HepG2 (cell line): ENCODE results near the gene TMED3. TPM values are rescaled to one million over a fixed set of nuclear protein-coding genes. Genes with fewer than 3 reads are reported as not detected.

Experiments used
- ATAC-seq: fragments of 200-7000 bp; cut with Tn5 transposase; 3 replicates; pipeline ENCODE4 v1.9.1; 2020; ENCODE audit warnings: mild to moderate bottlenecking, moderate library complexity
- BruUV-seq: library from RNA; stranded (reverse); fragments of 400-500 nt; replicated peaks from 2 replicates; lab custom pipeline; 2021; lab: Mats Ljungman, UMichigan
- CTCF ChIA-PET: fragments of 300-600 bp; formaldehyde crosslinking; extraction: SDS; loops from one replicate; lab custom pipeline; 2021; ENCODE audit warnings: low total read pairs, inconsistent platforms, low intra/inter-chr PET ratio; lab: Yijun Ruan, JAX
- POLR2A ChIA-PET: fragments of 350-600 bp; sonication (Branson Sonifier 250); formaldehyde crosslinking; loops from one replicate; lab custom pipeline; 2020; ENCODE audit warnings: antibody characterized with exemption, inconsistent platforms; lab: Yijun Ruan, JAX
- DNase-seq: peaks from one replicate; pipeline ENCODE4 v3.0.0-alpha.2; 2015; ENCODE audit warnings: low spot score
- FAIRE-seq: peaks from 3 replicates; lab custom pipeline; 2011; peaks lifted over from hg19 to GRCh38; lab: Jason Lieb, UNC
- H2AFZ ChIP-seq: one replicate; pipeline ENCODE4 v1.6.1; 2011; ENCODE audit warnings: low read length, inconsistent platforms
- H3K27ac ChIP-seq: fragments of 300-600 bp; 3 replicates; pipeline ENCODE4 v1.8.0; 2011; ENCODE audit warnings: mixed run types, mild to moderate bottlenecking, mixed read lengths, low read length, inconsistent platforms; ENCODE audit not compliant: insufficient read depth; ENCODE audit errors: extremely low read length
- H3K27me3 ChIP-seq, 2 experiments: fragments of 200-600 bp in 1 of 2; 2 replicates in 1 of 2; 3 replicates in 1 of 2; pipeline versions ENCODE4 v1.6.0 to v1.8.0; 2011; ENCODE audit warnings: low read length in 2 of 2, mild to moderate bottlenecking in 2 of 2, moderate library complexity in 2 of 2, inconsistent platforms in 1 of 2; ENCODE audit not compliant: insufficient read depth in 2 of 2, control insufficient read depth in 1 of 2
- H3K36me3 ChIP-seq, 2 experiments: fragments of 200-600 bp in 1 of 2; replicated peaks in 1 of 2; 2 replicates in 1 of 2; 3 replicates in 1 of 2; pipeline versions ENCODE4 v1.5.1 to v1.8.0; 2011; ENCODE audit warnings: low read length in 2 of 2, inconsistent platforms in 1 of 2; ENCODE audit not compliant: insufficient read depth in 2 of 2, control insufficient read depth in 1 of 2
- H3K4me1 ChIP-seq: 2 replicates; pipeline ENCODE4 v1.5.1; 2012; ENCODE audit warnings: low read length, inconsistent platforms; ENCODE audit not compliant: insufficient read depth
- H3K4me2 ChIP-seq: 2 replicates; pipeline ENCODE4 v1.6.0; 2011; ENCODE audit warnings: low read depth, low read length, inconsistent platforms
- H3K4me3 ChIP-seq, 3 experiments: fragments of 200-600 bp in 1 of 3; sonication (generic), shearing (Covaris generic) in 1 of 3; replicated peaks in 1 of 3; 2 replicates each; pipeline ENCODE4 v1.5.1; 2011 to 2016; ENCODE audit warnings: low read length in 3 of 3, inconsistent platforms in 2 of 3, low read depth in 2 of 3, mild to moderate bottlenecking in 2 of 3, control low read depth in 1 of 3, mixed read lengths in 1 of 3; ENCODE audit not compliant: insufficient read depth in 1 of 3
- H3K79me2 ChIP-seq: one replicate; pipeline ENCODE4 v1.6.1; 2011; ENCODE audit warnings: low read length, inconsistent platforms; ENCODE audit not compliant: insufficient read depth
- H3K9ac ChIP-seq: 2 replicates; pipeline ENCODE4 v1.6.0; 2011; ENCODE audit warnings: mild to moderate bottlenecking, low read depth, low read length, inconsistent platforms; ENCODE audit not compliant: insufficient read depth
- H3K9me3 ChIP-seq: 2 replicates; pipeline ENCODE4 v1.5.1; 2012; ENCODE audit warnings: mild to moderate bottlenecking, low read length
- H4K20me1 ChIP-seq: 2 replicates; pipeline ENCODE4 v1.6.0; 2011; ENCODE audit warnings: inconsistent platforms, mild to moderate bottlenecking, low read length, moderate library complexity; ENCODE audit not compliant: insufficient read depth
- CHD4 ChIP-seq: fragments of 200-600 bp; sonication (generic); IDR thresholded peaks from 2 replicates; pipeline ENCODE4 v1.7.0; 2017; ENCODE audit warnings: mild to moderate bottlenecking, low read length, borderline replicate concordance
- GATAD1 ChIP-seq: IDR thresholded peaks from 2 replicates; pipeline ENCODE4 v1.6.1; 2016; ENCODE audit warnings: missing genetic modification reagents, missing compliant biosample characterization
- GLMP ChIP-seq: sonication (generic); formaldehyde crosslinking; IDR thresholded peaks from 2 replicates; pipeline ENCODE4 v1.9.0; 2021; ENCODE audit warnings: missing genetic modification reagents, mild to moderate bottlenecking, borderline replicate concordance
- GPN1 ChIP-seq: sonication (generic); formaldehyde crosslinking; IDR thresholded peaks from 2 replicates; pipeline ENCODE4 v1.5.1; 2020; ENCODE audit warnings: missing genetic modification reagents, borderline replicate concordance
- HMG20A ChIP-seq: IDR thresholded peaks from 2 replicates; pipeline ENCODE4 v1.6.1; 2016; ENCODE audit warnings: borderline replicate concordance
- HNRNPLL ChIP-seq: fragments of 200-400 bp; formaldehyde crosslinking; IDR thresholded peaks from 2 replicates; pipeline ENCODE4 v1.6.1; 2017; ENCODE audit warnings: mild to moderate bottlenecking, low read depth, low read length; ENCODE audit not compliant: poor library complexity, severe bottlenecking
- JDP2 ChIP-seq: sonication (generic); formaldehyde crosslinking; IDR thresholded peaks from 2 replicates; pipeline ENCODE4 v1.8.1; 2022; ENCODE audit warnings: missing genetic modification reagents, borderline replicate concordance
- JUN ChIP-seq: sonication (generic); formaldehyde crosslinking; IDR thresholded peaks from 2 replicates; pipeline ENCODE4 v1.4.0; 2020; ENCODE audit warnings: mild to moderate bottlenecking, missing genetic modification reagents
- KDM4B ChIP-seq: sonication (generic); formaldehyde crosslinking; IDR thresholded peaks from 2 replicates; pipeline ENCODE4 v1.4.0; 2020; ENCODE audit warnings: missing genetic modification reagents
- LBX2 ChIP-seq: sonication (generic); formaldehyde crosslinking; IDR thresholded peaks from 2 replicates; pipeline ENCODE4 v1.5.0; 2020; ENCODE audit warnings: missing genetic modification reagents, mild to moderate bottlenecking, borderline replicate concordance
- NCOR1 ChIP-seq: fragments of 200-600 bp; sonication (generic); IDR thresholded peaks from 2 replicates; pipeline ENCODE4 v1.7.0; 2017; ENCODE audit warnings: antibody characterized with exemption, low read length, borderline replicate concordance
- PAWR ChIP-seq: sonication (generic); formaldehyde crosslinking; IDR thresholded peaks from 2 replicates; pipeline ENCODE4 v1.4.0; 2020; ENCODE audit warnings: missing genetic modification reagents, mild to moderate bottlenecking, borderline replicate concordance
- PHF20 ChIP-seq: sonication (generic); formaldehyde crosslinking; IDR thresholded peaks from 2 replicates; pipeline ENCODE4 v1.5.0; 2020; ENCODE audit warnings: mild to moderate bottlenecking, missing genetic modification reagents
- POLR2AphosphoS2 ChIP-seq: IDR thresholded peaks from 2 replicates; pipeline ENCODE4 v1.6.1; 2011; ENCODE audit warnings: low read depth, low read length, improper control_type of control experiment
- TBP ChIP-seq: sonication (generic); formaldehyde crosslinking; IDR thresholded peaks from 2 replicates; pipeline ENCODE4 v1.5.0; 2020; ENCODE audit warnings: missing genetic modification reagents
- ZBTB1 ChIP-seq: sonication (generic); formaldehyde crosslinking; IDR thresholded peaks from 2 replicates; pipeline ENCODE4 v1.4.0; 2020; ENCODE audit warnings: missing genetic modification reagents, borderline replicate concordance
- ZFP82 ChIP-seq: sonication (generic); formaldehyde crosslinking; IDR thresholded peaks from 2 replicates; pipeline ENCODE4 v1.5.1; 2020; ENCODE audit warnings: mild to moderate bottlenecking, missing genetic modification reagents, borderline replicate concordance
- ZNF160 ChIP-seq: sonication (generic); formaldehyde crosslinking; IDR thresholded peaks from 2 replicates; pipeline ENCODE4 v1.8.0; 2022; ENCODE audit warnings: mild to moderate bottlenecking, inconsistent platforms, missing genetic modification reagents
- ZNF251 ChIP-seq: sonication (generic); formaldehyde crosslinking; IDR thresholded peaks from 2 replicates; pipeline ENCODE4 v1.9.0; 2021; ENCODE audit warnings: mild to moderate bottlenecking, missing genetic modification reagents
- ZNF337 ChIP-seq: sonication (generic); formaldehyde crosslinking; IDR thresholded peaks from 2 replicates; pipeline ENCODE4 v1.5.1; 2020; ENCODE audit warnings: missing genetic modification reagents, low read depth, mild to moderate bottlenecking, borderline replicate concordance
- ZNF496 ChIP-seq: sonication (generic); formaldehyde crosslinking; IDR thresholded peaks from 2 replicates; pipeline ENCODE4 v1.8.1; 2023; ENCODE audit warnings: mild to moderate bottlenecking, moderate library complexity, missing genetic modification reagents; ENCODE audit not compliant: insufficient replicate concordance
- ZNF530 ChIP-seq: sonication (generic); formaldehyde crosslinking; IDR thresholded peaks from 2 replicates; pipeline ENCODE4 v1.5.0; 2020; ENCODE audit warnings: low read depth, mild to moderate bottlenecking, missing genetic modification reagents
- ZNF761 ChIP-seq: sonication (generic); formaldehyde crosslinking; conservative IDR thresholded peaks from 2 replicates; pipeline ENCODE4 v1.4.0; 2020; ENCODE audit warnings: mild to moderate bottlenecking, missing genetic modification reagents
- ZNF776 ChIP-seq: sonication (generic); formaldehyde crosslinking; IDR thresholded peaks from 2 replicates; pipeline ENCODE4 v1.4.0; 2020; ENCODE audit warnings: mild to moderate bottlenecking, missing genetic modification reagents
- WGBS: methylation state at CpG from one replicate; pipeline ENCODE4 v1.1.6; 2017; ENCODE audit warnings: low lambda C conversion rate; 5-methylcytosine and 5-hydroxymethylcytosine counted together
- in situ Hi-C: cut with HindIII; loops from 2 replicates; pipeline ENCODE4 v1.10.0; 2017; ENCODE audit warnings: low pct_unique_long_range_greater_than_20kb; ENCODE audit not compliant: extremely low pct_ligation_motif_present
- intact Hi-C: fragments of 100-400 bp; cut with micrococcal nuclease; formaldehyde crosslinking; loops from one replicate; pipeline ENCODE4 v1.10.0; 2022; ENCODE audit not compliant: unreplicated experiment
- polyA plus RNA-seq, 8 experiments: library from polyadenylated mRNA; depleted of rRNA in 3 of 8; stranded (reverse) in 7 of 8; unstranded in 1 of 8; fragments of >200 nt; fragmentation: Illumina TruSeq in 4 of 8; extraction: Trizol in 4 of 8; gene quantifications; 2 replicates each; pipeline versions ENCODE4 v1.2.1 to v1.2.3, GENCODE V29; 2011 to 2016; ENCODE audit warnings: low read depth in 4 of 8, missing spikeins in 1 of 8, mixed read lengths in 1 of 8; ENCODE audit not compliant: insufficient read depth in 1 of 8
- total RNA-seq, 5 experiments: library from RNA; depleted of rRNA; stranded (reverse); fragments of >200 nt; fragmentation: Illumina TruSeq; extraction: Trizol; gene quantifications; 2 replicates each; pipeline ENCODE4 v1.2.3, GENCODE V29; 2016; ENCODE audit warnings: low read depth in 1 of 5
- TF ChIP-seq, protein P1 (sequence below): sonication (generic); formaldehyde crosslinking; IDR thresholded peaks from 2 replicates; pipeline ENCODE4 v1.4.0; 2020; ENCODE audit warnings: missing genetic modification reagents

Gene TMED3
- total and polyA plus RNA-seq, 2 of the 13 experiments (the other 11 are each of a cell fraction or from before 2014, with no cell fraction given) = 125 to 155 TPM

- no peak for TF ChIP-seq JUN
- TF ChIP-seq PAWR (CRISPR knock-in tag) = no peak
- no peak for TF ChIP-seq HMG20A
- no peak for TF ChIP-seq POLR2AphosphoS2
- TF ChIP-seq ZFP82 (CRISPR knock-in tag) = no peak
- no peak for TF ChIP-seq GATAD1 (CRISPR knock-in tag)
Observed at GRCh38 chr15:79299126-79299840, 11.6 kb upstream of the TMED3 start (continued).

GRCh38 chr15:79299841-79300235 is 11.1 kb upstream of the TMED3 start:
- Histone ChIP-seq H4K20me1 (no peaks in the 10 kb centered on the region), H3K9me3 (no peaks in the 10 kb centered on the region), H3K4me3 (no peak overlapping the region), H3K4me1 (no peaks in the 10 kb centered on the region), H3K36me3 (no peaks in the 10 kb centered on the region), H3K4me2 (no peak overlapping the region), H3K9ac (no peak overlapping the region), H2AFZ (no peak overlapping the region), H3K27ac (no peak overlapping the region), H3K79me2 (no peaks in the 10 kb centered on the region), H3K27me3 (peaks cover 0 to 7% of the 10 kb centered on the region in 2 experiments; a peak in 2 of 5 replicates)
- ChIA-PET CTCF (no interaction called here), POLR2A (no interaction called here)
- in situ Hi-C loops = no loop called here
- TF ChIP-seq CHD4 = no peak
- no peak for TF ChIP-seq PHF20 (CRISPR knock-in tag)
- TF ChIP-seq GPN1 (CRISPR knock-in tag) = no peak
- no peak for TF ChIP-seq ZNF761 (CRISPR knock-in tag)
- no peak for TF ChIP-seq LBX2
- TF ChIP-seq ZNF776 (CRISPR knock-in tag) = no peak
- no peak for TF ChIP-seq KDM4B (CRISPR knock-in tag)
- TF ChIP-seq ZNF337 (CRISPR knock-in tag) = no peak
- TF ChIP-seq ZNF530 (CRISPR knock-in tag) = no peak
- TF ChIP-seq ZNF496 (CRISPR knock-in tag) = no peak
- no peak for TF ChIP-seq ZNF160 (CRISPR knock-in tag)
- no peak for TF ChIP-seq ZNF251
- TF ChIP-seq, protein P1, sequence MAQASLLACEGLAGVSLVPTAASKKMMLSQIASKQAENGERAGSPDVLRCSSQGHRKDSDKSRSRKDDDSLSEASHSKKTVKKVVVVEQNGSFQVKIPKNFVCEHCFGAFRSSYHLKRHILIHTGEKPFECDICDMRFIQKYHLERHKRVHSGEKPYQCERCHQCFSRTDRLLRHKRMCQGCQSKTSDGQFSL (CRISPR knock-in tag) = no peak
- TF ChIP-seq HNRNPLL = no peak
- TF ChIP-seq NCOR1 = no peak
- no peak for TF ChIP-seq JDP2 (CRISPR knock-in tag)
- TF ChIP-seq ZBTB1 (CRISPR knock-in tag) = no peak
- no peak for TF ChIP-seq TBP (CRISPR knock-in tag)
- TF ChIP-seq GLMP = no peak
- 0% methylated on average over 1 of the region's 1 CpG for WGBS
- BruUV-seq = no TSS peak
- DNase-seq = no peak
- FAIRE-seq = no peak
- intact Hi-C loops = no loop called here
- no peak for ATAC-seq
